OCI-LY7 (cell line): ENCODE data around the gene MICAL3. TPM values are rescaled to one million over a fixed set of nuclear protein-coding genes. Genes with fewer than 3 reads are reported as not detected.
A peak's percentile ranks its signal among the peaks of the same experiment; 100 is the strongest.

Experiments used
- BruUV-seq: library from RNA; stranded (reverse); fragments of 400-500 nt; replicated peaks from 2 replicates; lab custom pipeline; 2021; lab: Mats Ljungman, UMichigan
- CTCF ChIA-PET: fragments of 300-600 bp; sonication (Branson Sonifier 250); formaldehyde crosslinking; loops from one replicate; lab custom pipeline; 2022; ENCODE audit warnings: antibody characterized with exemption; ENCODE audit not compliant: unreplicated experiment; lab: Charles Lee
- POLR2A ChIA-PET: fragments of 300-600 bp; sonication (Branson Sonifier 250); formaldehyde crosslinking; loops from one replicate; lab custom pipeline; 2022; ENCODE audit warnings: antibody characterized with exemption; lab: Charles Lee
- DNase-seq: peaks from one replicate; pipeline ENCODE4 v3.0.0-alpha.2; 2015; ENCODE audit warnings: low spot score
- H2AFZ ChIP-seq: fragments of 200-600 bp; sonication (generic), shearing (Covaris generic); 2 replicates; pipeline ENCODE4 v1.6.1; 2014; ENCODE audit warnings: mild to moderate bottlenecking, antibody characterized with exemption, low read length, moderate library complexity
- H3K27ac ChIP-seq: fragments of 200-600 bp; sonication (generic); 2 replicates; pipeline ENCODE4 v1.5.1; 2014; ENCODE audit warnings: mixed run types, low read depth, mild to moderate bottlenecking, moderate library complexity, low read length, inconsistent platforms; ENCODE audit not compliant: poor library complexity, severe bottlenecking
- H3K36me3 ChIP-seq: fragments of 200-600 bp; sonication (generic); 2 replicates; pipeline ENCODE4 v1.6.1; 2014; ENCODE audit warnings: mild to moderate bottlenecking, antibody characterized with exemption, low read length, moderate library complexity, mixed read lengths; ENCODE audit not compliant: insufficient read depth
- H3K4me1 ChIP-seq: fragments of 200-600 bp; sonication (generic); 2 replicates; pipeline ENCODE4 v1.5.1; 2014; ENCODE audit warnings: mild to moderate bottlenecking, low read length; ENCODE audit not compliant: insufficient read depth, poor library complexity, severe bottlenecking
- H3K4me2 ChIP-seq: fragments of 200-600 bp; sonication (generic); 2 replicates; pipeline ENCODE4 v1.6.1; 2014; ENCODE audit warnings: mild to moderate bottlenecking, low read length
- H3K4me3 ChIP-seq: fragments of 200-600 bp; sonication (generic); 2 replicates; pipeline ENCODE4 v1.5.1; 2014; ENCODE audit warnings: mild to moderate bottlenecking, low read depth, low read length; ENCODE audit not compliant: poor library complexity, severe bottlenecking
- H3K79me2 ChIP-seq: fragments of 200-600 bp; sonication (generic); 2 replicates; pipeline ENCODE4 v1.6.1; 2016; ENCODE audit warnings: low read depth, mild to moderate bottlenecking, low read length, moderate library complexity, mixed read lengths; ENCODE audit not compliant: insufficient read depth
- H3K9me2 ChIP-seq: fragments of 200-600 bp; sonication (generic); 2 replicates; pipeline ENCODE4 v1.6.1; 2016; ENCODE audit warnings: mild to moderate bottlenecking, low read length, mixed read lengths; ENCODE audit not compliant: insufficient read depth
- H3K9me3 ChIP-seq: fragments of 200-600 bp; sonication (generic); 2 replicates; pipeline ENCODE4 v1.6.1; 2014; ENCODE audit warnings: mild to moderate bottlenecking, mixed run types, low read length, mixed read lengths
- H4K20me1 ChIP-seq: fragments of 200-600 bp; sonication (generic); 2 replicates; pipeline ENCODE4 v1.6.1; 2014; ENCODE audit warnings: mild to moderate bottlenecking, antibody characterized with exemption, low read length, moderate library complexity, mixed read lengths; ENCODE audit not compliant: insufficient read depth
- EZH2phosphoT487 ChIP-seq: fragments of 200-600 bp; sonication (generic); IDR thresholded peaks from 2 replicates; pipeline ENCODE4 v1.6.1; 2018; ENCODE audit warnings: low read depth, borderline replicate concordance, mild to moderate bottlenecking, mixed run types, antibody characterized with exemption, low read length, moderate library complexity, mixed read lengths
- intact Hi-C: fragments of 100-400 bp; cut with micrococcal nuclease; formaldehyde crosslinking; loops from one replicate; pipeline ENCODE4 v1.10.0; 2022; ENCODE audit not compliant: unreplicated experiment
- total RNA-seq, 2 experiments: library from RNA; depleted of rRNA in 1 of 2; stranded (reverse); fragments of >200 nt in 1 of 2; shearing (Covaris generic) in 1 of 2; gene quantifications; 2 replicates each; pipeline ENCODE4 v1.2.3, GENCODE V29; 2014 to 2022
- TF ChIP-seq, protein P1 (sequence below): fragments of 200-600 bp; sonication (generic); conservative IDR thresholded peaks from 2 replicates; pipeline ENCODE4 v1.5.1; 2014; ENCODE audit warnings: mild to moderate bottlenecking, antibody characterized with exemption, low read length, moderate library complexity, mixed read lengths

The MICAL3 gene
- total RNA-seq, 2 experiments from 2014 or later = 80.9 to 210 TPM

DNA sequence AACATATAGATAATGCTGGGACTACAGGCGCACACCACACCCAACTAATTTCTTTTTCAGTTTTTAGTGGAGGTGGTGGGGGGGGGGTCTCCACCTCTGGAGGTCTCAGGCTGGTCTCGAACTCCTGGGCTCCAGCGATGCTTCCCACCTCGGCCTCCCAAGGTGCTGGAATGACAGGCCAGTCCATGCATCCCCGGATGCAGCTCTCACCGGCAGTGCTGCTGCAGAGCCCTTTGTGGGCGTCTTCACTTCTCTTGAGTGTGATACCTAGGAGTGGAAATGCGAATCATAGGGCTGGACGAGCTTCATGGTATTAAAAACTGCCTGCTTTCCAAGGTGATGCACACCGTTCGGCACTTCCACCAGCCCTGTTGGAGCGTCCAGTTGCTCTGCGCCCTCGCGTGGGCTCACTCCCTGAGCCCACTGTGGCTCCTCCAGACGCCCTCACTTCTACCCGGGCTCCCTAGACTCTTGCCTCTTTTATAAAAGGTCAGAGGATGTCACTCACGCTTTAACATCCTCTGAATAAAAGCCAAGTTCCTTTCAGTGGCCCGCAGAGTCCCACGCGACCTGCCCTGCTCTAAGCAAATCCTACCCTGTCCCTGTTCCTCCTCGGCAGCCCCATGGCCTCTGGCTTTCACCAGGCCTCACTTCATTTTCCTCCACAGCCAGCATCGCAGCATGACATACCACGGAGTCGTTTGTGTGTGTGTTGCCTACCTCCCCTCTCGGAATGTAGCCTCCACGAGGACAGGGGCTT lies 249.3 kb downstream of the MICAL3 start:
- Histone ChIP-seq H3K27ac (peak overlapping the region; percentile 79), H2AFZ (peak overlapping the region; percentile 43), H3K9me3 (no peaks in the 10 kb centered on the region), H3K4me1 (peaks cover 70% of the 10 kb centered on the region), H3K79me2 (peaks cover 52% of the 10 kb centered on the region; the same call in 1 of the 2 replicates), H3K4me2 (peak overlapping the region; percentile 81), H3K36me3 (no peaks in the 10 kb centered on the region), H3K4me3 (peak overlapping the region; percentile 75), H4K20me1 (peaks cover 19% of the 10 kb centered on the region), H3K9me2 (no peaks in the 10 kb centered on the region)
- ChIA-PET POLR2A (interaction anchor here (0.5 to 1.1 kb wide), 3 partner anchors 21 to 34 kb away, joined by 3 to 5 read pairs (median 3); no protein-coding TSS in a partner anchor), CTCF (interaction anchor here (0.9 kb wide), 1 partner anchor 25 kb away, joined by 3 read pairs; no protein-coding TSS in a partner anchor)
- BruUV-seq = no TSS peak
- TF ChIP-seq, protein P1, sequence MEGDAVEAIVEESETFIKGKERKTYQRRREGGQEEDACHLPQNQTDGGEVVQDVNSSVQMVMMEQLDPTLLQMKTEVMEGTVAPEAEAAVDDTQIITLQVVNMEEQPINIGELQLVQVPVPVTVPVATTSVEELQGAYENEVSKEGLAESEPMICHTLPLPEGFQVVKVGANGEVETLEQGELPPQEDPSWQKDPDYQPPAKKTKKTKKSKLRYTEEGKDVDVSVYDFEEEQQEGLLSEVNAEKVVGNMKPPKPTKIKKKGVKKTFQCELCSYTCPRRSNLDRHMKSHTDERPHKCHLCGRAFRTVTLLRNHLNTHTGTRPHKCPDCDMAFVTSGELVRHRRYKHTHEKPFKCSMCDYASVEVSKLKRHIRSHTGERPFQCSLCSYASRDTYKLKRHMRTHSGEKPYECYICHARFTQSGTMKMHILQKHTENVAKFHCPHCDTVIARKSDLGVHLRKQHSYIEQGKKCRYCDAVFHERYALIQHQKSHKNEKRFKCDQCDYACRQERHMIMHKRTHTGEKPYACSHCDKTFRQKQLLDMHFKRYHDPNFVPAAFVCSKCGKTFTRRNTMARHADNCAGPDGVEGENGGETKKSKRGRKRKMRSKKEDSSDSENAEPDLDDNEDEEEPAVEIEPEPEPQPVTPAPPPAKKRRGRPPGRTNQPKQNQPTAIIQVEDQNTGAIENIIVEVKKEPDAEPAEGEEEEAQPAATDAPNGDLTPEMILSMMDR = no peak
- TF ChIP-seq EZH2phosphoT487 = no peak
- DNase-seq = no peak
- intact Hi-C loops = loop anchor here (5.0 to 10.0 kb wide), 2 partner anchors 140 to 292 kb away; partner anchors contain the start of gene BCL2L13

DNA sequence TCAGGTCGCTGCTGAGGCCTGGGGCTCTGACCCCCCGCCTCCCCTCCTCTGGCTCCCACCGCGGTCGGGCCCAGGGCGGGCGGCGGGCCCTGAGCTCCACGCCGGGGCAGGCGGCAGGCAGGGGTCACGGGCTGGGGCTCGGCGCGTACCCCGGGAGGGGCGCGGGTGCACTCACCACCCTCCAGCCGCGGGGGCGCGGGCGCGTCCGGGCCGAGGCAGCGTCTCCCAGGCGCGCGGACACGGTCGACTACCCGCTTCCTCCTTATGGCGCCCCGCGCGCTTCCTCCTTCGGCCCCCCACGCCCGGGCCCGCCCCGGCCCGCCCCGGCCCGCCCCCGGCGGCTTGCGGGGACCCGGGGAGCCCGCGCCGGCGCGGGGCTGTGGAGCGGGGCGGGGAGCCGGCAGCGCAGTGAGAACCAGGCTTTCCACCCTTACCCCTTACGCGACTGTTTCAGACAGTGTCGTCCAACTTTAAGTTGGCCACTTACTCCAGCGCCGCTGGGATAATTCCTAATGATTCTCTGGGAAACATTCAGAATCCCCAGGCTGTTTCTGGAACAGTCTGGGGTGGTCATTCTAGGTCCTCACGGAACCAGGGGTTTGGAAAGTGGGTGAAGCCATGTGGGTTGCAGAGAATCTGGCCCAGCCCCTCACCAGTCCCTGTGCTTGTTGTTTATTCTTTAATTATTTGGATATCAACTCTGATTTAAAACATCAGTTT lies 250.0 kb downstream of the MICAL3 start, which contains the start of gene BID:
Gene BID, minus strand, starts transcription at position 264 of the 720 bp plus-strand sequence. CDS start 24,353 bp downstream, outside the sequence.
- Histone ChIP-seq H3K9me2 (no peaks in the 10 kb centered on the region), H3K9me3 (no peaks in the 10 kb centered on the region), H2AFZ (peak within 1 kb of the TSS; percentile 43; the same call in 1 of the 2 replicates), H3K4me3 (peak within 1 kb of the TSS; percentile 75), H3K4me2 (peak within 1 kb of the TSS; percentile 81), H3K36me3 (0 out of 2 replicates have a peak, but pooled peaks cover 4% of the 10 kb centered on the region), H4K20me1 (peaks cover 20% of the 10 kb centered on the region), H3K79me2 (peaks cover 56% of the 10 kb centered on the region; the same call in 1 of the 2 replicates), H3K4me1 (peaks cover 63% of the 10 kb centered on the region), H3K27ac (peak within 1 kb of the TSS; percentile 79)
- peak; percentile 81 for DNase-seq
- no TSS peak for BruUV-seq
- intact Hi-C loops = loop anchor here (5.0 to 10.0 kb wide), 2 partner anchors 140 to 293 kb away; partner anchors contain the start of gene BCL2L13
- TF ChIP-seq, protein P1 = no peak
- no peak for TF ChIP-seq EZH2phosphoT487
- ChIA-PET CTCF (interaction anchor here (0.9 to 1.1 kb wide), 2 partner anchors 22 to 26 kb away, joined by 3 to 4 read pairs; no protein-coding TSS in a partner anchor), POLR2A (interaction anchor here (0.5 to 2.5 kb wide), 4 partner anchors 21 to 33 kb away, joined by 3 to 8 read pairs (median 4); no protein-coding TSS in a partner anchor)
